Left kidney (tissue), 2 donors: ENCODE measurements around the gene FAR2. TPM values are rescaled to one million over a fixed set of nuclear protein-coding genes. Genes with fewer than 3 reads are reported as not detected.
A peak's percentile ranks its signal among the peaks of the same experiment; 100 is the strongest.

Source experiments
- DNase-seq: peaks from one replicate; pipeline ENCODE4 v3.0.0-alpha.2; 2013
- polyA plus RNA-seq: library from polyadenylated mRNA; unstranded; fragments of 120-200 nt; gene quantifications from one replicate; pipeline ENCODE4 v1.2.1, GENCODE V29; 2013; ENCODE audit not compliant: insufficient read length

FAR2 gene
- polyA plus RNA-seq, 1 donor, result 42.1 TPM

DNA sequence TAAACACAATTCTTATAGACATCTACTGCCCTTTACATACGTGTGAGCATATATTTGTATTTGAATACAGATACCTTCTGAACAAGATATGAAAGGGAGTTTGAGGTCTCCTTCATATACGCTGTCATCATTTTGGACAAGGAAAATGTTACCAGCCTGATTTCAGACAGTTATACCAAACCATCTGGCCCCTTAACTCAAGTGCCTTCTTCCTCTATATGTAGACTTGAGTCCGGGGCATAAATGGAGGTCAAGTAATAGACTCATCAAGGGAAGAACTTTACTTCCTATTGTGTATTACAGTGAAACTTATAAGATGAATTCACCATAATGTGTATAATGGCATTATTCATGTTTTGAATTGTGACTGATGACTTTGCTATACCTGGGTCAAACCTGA is 52.2 kb downstream of the FAR2 start:
- no peak for DNase-seq

DNA sequence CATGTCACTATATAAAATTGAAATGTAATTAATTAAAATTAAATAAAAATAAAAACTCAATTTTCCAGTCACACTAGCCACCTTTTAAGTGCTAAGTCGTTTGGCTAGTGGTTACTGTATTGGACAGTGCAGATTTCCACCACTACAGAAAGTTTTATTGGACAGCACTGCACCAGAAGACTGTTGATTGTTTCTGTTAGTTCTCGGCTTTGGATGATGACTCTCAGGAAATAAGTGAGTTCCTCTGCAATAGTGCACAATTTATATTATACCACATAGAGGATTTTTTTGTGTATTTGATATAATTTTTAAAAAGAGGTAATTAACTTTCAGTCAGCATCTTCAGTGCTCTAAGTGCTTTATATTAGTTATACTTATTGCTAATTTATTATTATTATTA is 52.7 kb downstream of the FAR2 start:
- DNase-seq, result no peak

DNA sequence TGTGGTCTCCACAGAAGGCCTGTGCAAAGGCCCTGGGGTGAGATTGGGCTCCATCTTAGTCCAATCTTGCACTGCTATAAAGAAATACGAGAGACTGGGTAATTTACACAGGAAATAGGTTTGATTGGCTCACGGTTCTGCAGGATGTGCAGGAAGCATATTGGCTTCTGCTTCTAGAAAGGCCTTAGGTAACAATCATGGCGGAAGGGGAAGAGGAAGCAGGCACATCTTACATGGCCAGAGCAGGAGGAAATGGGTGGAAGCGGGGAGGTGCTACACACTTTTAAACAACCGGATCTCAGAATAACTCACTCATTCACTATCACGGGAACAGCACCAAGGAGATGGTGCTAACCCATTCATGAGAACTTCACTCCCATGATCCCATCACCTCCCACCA is 55.4 kb downstream of the FAR2 start:
- DNase-seq, result no peak

DNA sequence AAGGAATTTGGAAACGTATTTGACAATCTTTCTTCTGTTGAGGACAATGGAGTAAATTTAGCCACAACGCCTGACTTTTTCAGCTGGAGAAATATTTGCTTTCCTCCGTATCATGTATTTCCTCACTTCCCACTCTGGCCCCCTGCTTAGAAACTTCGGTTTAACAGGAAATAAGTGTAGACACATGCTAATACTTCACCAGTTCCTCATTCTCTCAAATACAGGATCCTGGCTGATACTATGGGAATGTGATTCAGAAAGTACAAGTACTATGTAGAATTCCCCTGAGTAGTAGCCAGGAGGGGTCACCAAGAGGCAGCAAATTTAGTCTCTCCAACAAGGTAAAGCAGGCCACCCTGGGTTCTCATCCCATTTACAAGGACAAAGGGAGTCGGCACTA is 58.0 kb downstream of the FAR2 start:
- DNase-seq, result no peak

DNA sequence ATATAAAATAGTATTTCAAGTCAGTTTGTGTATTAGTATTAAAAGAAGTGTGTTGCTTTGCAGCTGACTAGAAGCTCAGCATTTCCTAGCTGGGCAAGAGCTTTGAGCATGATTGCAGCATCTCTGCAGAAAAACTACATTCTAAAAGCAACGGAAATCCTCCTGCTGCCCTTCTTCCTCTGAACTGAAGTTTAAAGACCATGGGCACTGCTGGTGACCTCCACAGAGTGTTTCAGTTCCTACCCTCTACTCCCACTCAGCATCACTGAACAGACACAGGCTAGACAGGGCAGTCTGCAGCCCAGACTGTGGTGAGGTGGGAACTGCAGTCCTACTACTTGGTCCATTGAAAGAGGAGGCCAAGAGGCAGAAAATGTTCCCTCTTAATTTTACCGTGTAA is 59.0 kb downstream of the FAR2 start:
- no peak for DNase-seq

DNA sequence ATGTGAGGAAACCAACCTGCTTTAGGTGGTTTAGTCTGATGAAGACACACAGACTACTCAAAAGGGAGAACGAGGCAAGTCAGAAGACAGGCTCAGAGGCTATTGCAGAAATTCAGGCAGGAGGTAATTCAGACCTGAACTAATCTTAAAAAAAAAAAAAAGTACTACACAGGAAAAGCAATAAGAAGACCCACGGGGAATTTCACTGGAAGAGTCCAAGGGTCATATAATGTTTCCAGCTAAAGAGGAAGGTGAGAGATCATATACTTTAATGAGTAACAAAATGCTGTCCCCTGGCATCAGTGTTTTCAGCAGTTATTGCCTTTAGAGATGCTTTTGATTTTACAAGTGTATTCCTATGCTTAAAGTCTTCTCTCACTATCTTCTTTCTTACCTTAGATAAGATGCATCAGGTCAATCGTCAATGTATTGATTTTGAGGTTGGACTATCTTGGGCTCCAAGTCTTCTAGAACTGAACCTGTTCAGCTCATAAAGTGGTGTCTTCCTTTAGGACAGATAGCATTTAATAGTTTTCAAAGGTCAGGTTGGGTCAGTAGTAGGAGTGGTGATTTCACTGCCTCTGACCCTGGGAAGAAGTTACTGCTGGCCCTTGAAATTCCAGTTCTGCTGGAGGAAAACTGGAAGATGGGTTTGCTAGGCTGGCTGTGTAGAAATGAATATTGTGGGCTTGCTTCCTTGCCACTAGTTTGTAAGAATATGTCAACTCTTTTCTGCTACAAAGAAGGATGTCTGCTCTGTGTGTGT is 60.0 kb downstream of the FAR2 start:
- DNase-seq, result no peak

DNA sequence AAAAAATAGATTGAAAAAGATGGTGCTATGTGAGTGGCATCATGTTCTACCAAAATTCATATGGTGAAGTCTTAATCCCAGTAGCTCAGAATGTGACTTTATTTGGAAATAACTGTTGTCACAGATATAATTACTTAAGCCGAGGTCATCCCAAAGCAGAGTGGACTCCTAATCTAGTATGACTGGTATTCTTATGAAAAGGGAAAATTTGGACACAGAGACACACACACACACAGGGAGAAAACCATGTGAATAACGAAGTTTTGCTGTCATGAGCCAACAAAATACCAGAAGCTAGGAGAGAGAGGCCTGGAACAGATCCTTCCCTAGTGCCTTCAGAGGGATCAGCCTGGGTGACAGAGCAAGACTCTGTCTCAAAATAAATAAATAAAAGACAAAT is 62.6 kb downstream of the FAR2 start:
- no peak for DNase-seq

DNA sequence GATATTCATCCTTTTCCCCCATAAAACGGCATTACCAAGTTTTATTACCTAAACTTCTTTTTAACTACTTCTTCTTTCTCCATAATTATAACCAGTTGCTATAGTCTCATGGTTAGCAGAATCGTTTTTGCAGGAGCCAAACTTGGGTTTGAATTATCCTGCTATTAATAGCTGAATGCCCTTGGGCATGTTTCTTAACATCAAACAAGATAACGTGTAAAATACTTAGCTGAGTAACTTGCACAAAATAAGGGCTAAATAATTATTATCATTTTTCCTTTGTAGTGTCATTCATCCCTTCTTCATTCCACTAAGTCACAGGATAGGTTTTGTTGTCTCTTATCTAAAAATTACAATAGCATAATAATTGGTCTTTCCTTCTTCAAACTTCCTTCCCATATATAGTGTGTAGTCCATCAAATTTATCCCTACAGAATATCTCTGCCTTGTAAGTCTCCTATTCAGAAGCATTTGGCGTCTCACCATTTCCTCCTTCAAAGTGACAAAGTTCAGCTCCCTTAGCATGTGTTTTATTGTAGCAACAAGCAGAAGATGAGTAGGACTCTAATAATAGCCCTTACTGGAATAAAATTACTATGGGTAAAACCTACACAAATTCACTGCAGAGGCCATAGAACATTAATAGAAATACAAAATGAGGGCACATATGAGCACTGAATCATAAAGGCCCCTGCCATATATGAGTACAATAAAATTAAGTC is 63.8 kb downstream of the FAR2 start:
- DNase-seq, result no peak

DNA sequence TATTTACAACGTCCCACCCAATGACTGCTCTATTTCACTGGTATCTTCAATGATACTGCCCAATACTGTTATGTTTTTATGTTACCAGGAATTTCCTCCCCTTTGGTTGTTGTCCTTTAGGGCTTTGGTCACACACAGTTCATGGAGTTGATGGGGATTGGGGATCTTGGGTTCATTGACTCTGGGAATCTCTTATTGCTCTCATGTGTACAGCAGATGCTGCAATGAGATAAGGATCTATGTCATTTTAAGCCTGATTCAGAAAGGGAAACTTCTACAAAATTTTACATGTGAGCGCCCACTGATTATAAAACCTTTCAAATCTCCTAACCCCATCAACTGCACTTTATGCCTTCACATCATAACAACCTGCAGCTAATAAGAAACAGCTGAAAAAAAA is 67.2 kb downstream of the FAR2 start:
- no peak for DNase-seq

DNA sequence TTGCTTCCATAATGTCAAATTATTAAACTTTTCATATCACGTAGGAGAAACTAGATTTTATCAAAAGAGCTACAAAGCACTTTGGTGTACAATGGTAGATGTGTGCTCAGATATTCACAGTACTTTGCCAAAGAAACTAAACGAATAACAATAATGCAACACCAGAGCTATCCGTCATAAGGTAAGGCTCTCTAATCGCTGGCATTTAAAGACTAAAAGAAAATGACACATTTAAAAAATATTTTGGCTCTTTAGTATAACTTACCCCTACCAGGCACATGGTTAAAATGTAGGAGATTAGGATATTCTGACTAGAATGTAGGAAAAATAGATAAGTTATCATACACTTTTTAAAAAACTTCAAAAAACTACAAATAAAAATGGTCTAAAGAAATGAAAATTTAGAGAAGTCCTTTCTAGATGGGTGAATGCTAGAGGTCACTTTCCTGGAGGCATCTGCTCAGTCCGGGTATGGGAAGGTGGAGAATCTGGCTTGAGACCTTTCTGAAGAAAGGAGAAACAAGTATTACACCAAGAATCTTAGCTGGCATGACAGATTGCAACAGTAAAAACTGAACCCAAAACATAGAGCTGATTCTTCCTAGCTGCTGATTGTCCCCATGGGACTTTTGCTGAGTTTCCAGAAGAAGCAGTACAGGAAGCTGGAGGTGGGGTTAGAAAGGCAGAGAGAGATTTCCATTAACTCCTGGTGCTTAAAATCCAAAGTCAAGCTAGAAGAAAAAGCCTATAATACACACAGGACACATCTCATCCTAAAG is 67.9 kb downstream of the FAR2 start:
- DNase-seq, result peak; percentile 13

DNA sequence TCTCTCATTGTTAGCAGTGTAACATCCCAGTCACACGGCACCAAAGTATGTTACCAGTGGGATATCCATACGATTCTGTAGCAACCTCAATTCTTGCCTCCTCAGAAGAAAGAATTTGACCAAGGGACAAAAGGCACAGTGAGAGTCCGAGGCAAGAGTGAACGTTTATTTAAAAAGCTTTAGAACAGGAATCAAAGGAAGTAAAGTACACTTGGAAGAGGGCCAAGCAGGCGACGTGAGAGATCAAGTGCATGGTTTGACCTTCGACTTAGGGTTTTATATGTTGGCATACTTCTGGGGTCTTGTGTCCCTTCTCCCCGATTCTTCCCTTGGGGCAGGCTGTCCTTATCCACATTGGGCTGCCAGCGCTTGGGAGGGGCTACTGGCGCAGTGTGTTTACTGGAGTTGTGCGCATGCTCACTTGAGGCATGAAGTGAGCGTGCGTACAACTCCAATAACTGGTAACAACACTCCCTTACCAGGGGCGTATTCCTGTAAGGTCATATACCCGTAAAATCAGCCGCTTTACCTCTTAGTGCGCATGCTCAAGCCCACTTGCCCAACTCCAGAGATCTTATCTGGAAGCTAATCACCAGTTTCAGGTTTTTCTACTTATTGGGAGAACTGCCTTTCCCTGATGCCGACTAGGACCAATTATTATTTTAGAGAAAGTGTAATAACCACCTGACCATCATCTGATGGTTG is 71.7 kb downstream of the FAR2 start:
- DNase-seq, result no peak

DNA sequence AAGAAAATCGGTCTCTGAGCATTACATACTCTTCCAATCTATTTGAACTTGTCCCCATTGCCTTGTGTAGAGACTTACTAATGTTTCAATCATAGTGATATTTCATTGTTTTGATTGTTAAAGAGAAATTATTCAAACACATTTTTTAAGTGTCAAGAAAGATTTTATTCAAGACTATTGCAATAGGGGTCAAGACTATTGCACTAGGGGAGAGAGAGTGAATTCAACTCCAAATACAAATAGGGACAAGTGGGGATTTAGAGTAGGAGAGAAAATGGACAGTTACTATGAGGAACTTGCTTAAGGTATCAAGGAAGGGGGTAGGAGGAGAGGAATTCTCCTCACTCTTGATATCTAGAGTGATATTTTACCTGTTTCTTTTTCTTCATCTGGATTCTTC is 73.1 kb downstream of the FAR2 start:
- DNase-seq, result no peak

DNA sequence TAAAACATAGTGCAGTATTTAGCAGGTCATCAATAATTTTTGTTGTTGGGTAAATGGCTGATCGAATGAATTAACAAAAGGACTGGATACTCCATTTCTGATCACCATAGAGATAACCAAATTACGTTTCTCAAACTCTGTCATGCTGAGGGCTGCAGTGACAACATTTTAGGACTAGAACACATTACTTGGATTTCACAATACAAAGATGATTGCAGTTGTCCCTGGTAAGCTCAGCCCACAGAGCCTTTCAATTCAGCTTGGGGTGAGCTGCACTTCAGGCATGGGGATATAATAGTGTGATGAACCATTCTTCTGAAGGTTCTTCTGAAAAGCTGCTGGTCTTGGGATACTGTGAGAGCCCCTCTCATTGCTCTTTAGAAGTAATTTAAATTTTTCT is 74.3 kb downstream of the FAR2 start:
- DNase-seq, result no peak

DNA sequence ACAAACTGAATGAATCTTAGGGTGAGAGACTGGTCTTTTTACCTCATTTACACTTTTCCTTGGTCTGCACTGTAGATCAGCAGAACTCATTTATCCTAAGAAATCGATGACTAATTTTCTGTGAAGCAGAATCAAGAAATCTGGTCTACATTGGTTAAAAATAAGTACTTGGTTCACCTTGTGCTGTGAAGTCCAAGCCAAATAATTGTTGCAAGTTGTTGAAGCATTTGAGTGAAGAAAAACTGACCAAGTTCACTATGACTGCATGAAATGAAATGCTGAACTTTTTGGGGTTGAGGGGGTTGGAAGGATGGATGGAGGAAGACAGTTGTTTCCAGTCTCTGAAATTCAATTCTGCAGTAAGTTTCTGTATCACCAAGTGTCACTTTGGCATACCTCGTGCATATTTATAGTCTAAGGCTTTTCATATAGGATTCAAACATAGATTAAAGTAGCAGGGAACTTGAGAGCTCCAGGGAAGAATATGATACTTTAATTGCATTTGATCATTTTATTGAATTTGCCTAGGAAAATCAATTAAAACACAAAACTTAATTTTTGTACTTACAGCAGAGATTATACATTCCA is 75.0 kb downstream of the FAR2 start:
- no peak for DNase-seq

DNA sequence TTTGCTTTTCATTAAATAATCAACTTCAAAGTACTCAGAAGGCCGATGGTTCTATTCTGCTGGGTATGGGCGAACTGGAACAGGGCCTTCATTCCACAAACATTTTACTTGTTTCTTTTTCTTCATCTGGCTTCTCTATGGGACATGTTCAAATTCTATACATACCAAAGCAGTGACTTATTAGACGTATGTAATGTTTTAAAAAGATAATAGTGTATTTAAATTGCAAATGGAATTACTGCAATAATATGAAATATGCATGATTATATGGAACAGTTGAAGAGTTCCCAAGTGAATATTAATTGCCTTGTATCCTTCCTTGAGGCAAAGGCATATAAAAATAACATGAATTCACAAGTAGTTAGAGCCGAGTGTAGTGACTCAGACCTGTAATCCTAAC is 75.5 kb downstream of the FAR2 start:
- no peak for DNase-seq

DNA sequence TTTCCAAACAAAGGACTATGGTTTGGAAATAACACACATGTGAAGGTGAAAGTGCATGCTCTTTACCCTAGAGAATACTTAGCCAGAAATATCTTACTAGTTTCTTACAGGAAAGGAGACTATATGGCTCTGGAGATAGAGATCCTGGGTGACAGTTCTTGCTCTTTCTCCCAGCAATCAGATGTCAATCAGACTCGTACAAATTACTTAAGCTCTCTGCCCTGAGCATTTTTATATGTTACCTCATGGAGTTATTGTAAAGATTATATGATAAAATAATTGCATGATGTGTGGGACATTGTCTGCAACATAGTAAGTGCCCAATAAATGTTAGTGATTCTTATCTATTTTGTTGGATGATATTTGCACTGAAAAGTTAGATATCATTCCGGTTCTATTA is 76.8 kb downstream of the FAR2 start:
- DNase-seq, result no peak

DNA sequence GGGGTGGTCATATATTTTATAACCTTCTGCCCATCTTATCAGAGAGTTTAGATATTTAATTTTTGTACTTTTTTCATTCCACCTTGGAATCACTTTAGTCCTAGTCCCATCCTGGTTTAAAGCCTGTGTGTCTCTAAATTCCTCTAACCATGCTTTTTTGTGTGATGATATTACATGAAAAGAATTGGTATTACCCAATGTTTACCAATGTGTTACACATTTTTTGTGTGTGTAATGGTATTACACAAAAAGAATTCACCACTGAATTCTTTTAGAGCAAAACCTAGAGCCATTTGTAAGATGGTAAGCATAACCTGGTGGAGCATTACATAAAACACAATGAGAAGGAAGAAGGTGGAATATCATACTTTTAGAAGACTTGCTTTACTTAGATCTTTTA is 77.5 kb downstream of the FAR2 start:
- DNase-seq, result no peak

DNA sequence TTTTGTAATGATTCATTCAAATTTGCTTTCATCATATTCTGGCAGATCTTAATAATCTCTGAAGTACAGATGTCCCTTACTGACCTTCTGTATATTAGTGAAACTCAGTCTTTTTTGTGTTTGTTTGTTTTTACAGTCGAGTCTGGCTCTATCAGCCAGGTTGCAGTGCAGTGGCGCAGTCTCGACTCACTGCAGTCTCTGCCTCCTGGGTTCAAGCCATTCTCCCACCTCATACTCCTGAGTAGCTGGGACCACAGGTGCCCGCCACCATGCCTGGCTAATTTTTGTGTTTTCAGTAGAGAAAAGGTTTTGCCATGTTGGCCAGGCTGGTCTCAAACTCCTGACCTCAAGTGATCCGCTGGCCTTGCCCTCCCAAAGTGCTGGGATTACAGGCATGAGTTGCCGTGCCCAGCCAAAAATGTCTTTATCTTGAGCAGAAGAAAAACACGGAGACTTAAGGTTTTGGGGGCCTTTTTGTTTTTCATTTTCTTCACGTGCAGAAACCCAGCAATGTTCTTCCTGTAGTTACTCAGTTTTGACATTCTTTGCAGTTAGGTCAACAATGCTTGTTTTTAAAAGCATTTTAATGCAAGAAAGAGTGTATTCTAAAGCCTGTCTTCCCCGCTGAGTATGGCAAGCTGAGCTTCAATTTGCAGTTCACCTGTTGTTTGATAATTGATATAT is 79.5 kb downstream of the FAR2 start:
- DNase-seq, result no peak

DNA sequence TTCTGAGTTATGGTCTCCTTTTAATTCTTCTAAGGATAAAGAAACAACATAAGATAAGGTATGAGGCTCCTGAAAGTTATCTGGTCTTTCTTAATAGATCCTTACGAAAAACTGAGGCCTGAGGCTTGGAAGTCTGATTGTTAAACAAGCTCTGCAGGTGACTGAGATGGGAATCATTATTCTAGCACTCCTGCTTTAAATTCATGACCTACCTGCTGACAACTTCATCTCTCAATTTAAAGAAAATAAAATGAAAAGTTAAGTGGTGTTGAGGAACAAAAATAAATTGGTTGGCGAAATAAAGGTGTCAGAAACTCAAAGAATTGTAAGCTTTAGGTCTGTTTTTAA is 80.1 kb downstream of the FAR2 start:
- no peak for DNase-seq

DNA sequence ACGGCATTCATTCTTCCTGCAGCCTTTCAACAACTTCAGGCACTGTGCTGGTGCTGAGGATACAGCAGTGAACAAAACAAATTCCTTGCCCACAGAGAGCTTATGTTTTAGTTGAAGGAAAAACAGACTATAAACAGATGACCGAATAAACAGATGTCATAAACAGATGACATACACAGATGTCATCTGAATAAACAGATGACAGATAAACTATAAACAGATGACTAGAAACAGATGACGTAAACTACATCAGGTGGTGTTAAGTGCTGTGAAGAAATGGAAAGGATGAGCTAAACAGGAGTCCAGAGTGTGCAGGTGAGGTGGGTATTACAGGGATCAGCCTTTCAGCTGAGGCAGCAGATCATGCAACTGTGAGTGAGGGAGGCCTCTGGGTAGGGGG is 80.9 kb downstream of the FAR2 start:
- DNase-seq, result no peak

DNA sequence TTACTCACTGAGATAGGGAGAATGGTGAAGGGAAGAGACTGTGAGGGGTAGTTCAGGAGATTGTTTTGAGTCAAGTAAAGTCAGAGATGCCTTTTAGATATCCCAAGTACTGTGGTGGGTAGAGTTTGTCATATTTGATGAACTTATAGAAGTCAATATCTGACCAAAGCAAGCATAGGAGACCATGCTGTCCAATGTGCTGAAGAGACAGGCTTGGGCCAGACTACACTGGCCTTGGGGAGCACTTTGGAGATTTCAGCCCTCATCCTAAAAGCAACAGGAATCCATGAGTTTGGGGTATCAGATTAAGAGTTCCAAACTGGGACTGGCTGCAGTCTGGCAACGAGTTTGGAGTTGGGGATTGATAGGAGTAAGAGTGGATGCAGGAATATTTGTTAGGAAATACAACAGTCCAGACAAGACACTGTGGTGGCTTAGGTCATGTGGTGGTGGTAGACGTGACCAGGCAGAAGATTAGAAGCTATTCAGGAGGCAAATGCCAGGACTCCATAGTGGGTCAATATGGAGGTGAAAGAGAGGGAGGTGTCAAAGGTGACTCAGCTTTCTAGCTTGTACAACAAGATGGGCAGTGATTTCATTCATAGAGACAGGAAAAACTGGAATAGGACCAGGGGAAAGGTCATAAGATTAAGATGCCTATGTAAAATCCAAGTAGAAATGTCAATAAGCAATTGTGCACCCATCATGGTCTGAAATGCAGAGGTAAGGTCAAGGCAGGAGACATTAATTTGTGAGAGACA is 81.9 kb downstream of the FAR2 start:
- DNase-seq, result no peak
